ENCODE data around the gene USH2A. TPM values are rescaled to one million over a fixed set of nuclear protein-coding genes. Genes with fewer than 3 reads are reported as not detected.
A peak's percentile ranks its signal among the peaks of the same experiment; 100 is the strongest.

USH2A gene
- polyA plus RNA-seq, 2 of the 4 experiments (the other 2 are of a cell fraction), result not detected

GRCh38 chr1:216222288-216222687, 201.0 kb downstream of the USH2A start (continued):
- TF ChIP-seq TFCP2L1 (CRISPR knock-in tag; IDR thresholded peaks at IDR 0.05) (no peak), ESRRA (IDR thresholded peaks at IDR 0.05; ENCODE audit: borderline replicate concordance, low read length) (no peak)

- DNase-seq (ENCODE audit: low read depth in 1 of 2, low spot score in 1 of 2), result peak; percentile 31 to 66
- Histone ChIP-seq H3K9me3 (no peaks in the 10 kb centered on the region), H3K4me2 (peak overlapping the region; percentile 74), H3K4me1 (no peaks in the 10 kb centered on the region), H3K4me3 (peak overlapping the region; percentile 37), H3K27ac (peak overlapping the region in 1 of 2 experiments; percentile 39; a peak in 2 of 6 replicates)
- ChIA-PET CTCF (interaction anchor here (0.5 to 1.8 kb wide), 26 partner anchors 8 to 1535 kb away, joined by 3 to 8 read pairs (median 4); no protein-coding TSS in a partner anchor), POLR2A (no interaction called here)
- peak; percentile 98 to 99 for ATAC-seq
- FAIRE-seq, result peak; percentile 70
- WGBS (ENCODE audit: missing lambda C conversion rate), result 0% methylated on average over 6 of the region's 6 CpGs
- peak; percentile 58 for TF ChIP-seq SMC3 (IDR thresholded peaks at IDR 0.05)
- TF ChIP-seq ZC3H11A (IDR thresholded peaks at IDR 0.05), result no peak
- TF ChIP-seq HMGXB4 (CRISPR knock-in tag; IDR thresholded peaks at IDR 0.05; ENCODE audit: borderline replicate concordance), result no peak
- no peak for TF ChIP-seq KDM5A (IDR thresholded peaks at IDR 0.05)
- TF ChIP-seq, protein P1, sequence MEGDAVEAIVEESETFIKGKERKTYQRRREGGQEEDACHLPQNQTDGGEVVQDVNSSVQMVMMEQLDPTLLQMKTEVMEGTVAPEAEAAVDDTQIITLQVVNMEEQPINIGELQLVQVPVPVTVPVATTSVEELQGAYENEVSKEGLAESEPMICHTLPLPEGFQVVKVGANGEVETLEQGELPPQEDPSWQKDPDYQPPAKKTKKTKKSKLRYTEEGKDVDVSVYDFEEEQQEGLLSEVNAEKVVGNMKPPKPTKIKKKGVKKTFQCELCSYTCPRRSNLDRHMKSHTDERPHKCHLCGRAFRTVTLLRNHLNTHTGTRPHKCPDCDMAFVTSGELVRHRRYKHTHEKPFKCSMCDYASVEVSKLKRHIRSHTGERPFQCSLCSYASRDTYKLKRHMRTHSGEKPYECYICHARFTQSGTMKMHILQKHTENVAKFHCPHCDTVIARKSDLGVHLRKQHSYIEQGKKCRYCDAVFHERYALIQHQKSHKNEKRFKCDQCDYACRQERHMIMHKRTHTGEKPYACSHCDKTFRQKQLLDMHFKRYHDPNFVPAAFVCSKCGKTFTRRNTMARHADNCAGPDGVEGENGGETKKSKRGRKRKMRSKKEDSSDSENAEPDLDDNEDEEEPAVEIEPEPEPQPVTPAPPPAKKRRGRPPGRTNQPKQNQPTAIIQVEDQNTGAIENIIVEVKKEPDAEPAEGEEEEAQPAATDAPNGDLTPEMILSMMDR (IDR thresholded peaks at IDR 0.05), result peak; percentile 76
- no peak for TF ChIP-seq EHMT2 (IDR thresholded peaks at IDR 0.05; ENCODE audit: low read depth)
- TF ChIP-seq RAD21 (conservative IDR thresholded peaks at IDR 0.05 in 1 of 2, IDR thresholded peaks at IDR 0.05 in 1 of 2), result peak; percentile 55
- TF ChIP-seq CHD2 (IDR thresholded peaks at IDR 0.05; ENCODE audit: low read length, partially characterized antibody), result no peak
- TF ChIP-seq, protein P2, sequence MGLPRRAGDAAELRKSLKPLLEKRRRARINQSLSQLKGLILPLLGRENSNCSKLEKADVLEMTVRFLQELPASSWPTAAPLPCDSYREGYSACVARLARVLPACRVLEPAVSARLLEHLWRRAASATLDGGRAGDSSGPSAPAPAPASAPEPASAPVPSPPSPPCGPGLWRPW (IDR thresholded peaks at IDR 0.05), result no peak
- no peak for TF ChIP-seq JUN (IDR thresholded peaks at IDR 0.05)
- no peak for TF ChIP-seq SREBF2 (IDR thresholded peaks at IDR 0.05)
These were observed 202.0 kb downstream of the USH2A start for GRCh38 chr1:216221260-216221700.

DNA sequence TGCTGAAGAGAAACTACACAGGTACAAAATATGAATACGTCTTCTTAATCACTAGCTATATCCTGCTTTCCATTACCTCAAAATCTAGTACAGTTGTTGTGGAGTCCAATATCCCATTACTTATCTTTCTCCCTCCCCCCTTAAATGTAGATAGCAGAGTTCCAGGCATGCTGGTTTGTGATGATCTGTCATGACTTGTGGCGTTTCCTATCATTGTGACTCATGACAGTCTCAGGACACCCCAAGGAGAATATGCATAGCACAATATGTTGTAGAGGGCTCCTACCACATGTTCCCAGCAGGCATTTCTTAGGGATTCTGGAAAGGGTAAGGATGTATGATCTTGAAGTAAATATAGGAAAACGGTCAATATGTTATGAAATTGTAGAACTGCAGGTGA, 206.9 kb downstream of the USH2A start:
- ATAC-seq (no peak), DNase-seq (ENCODE audit: low read depth in 1 of 2, low spot score in 1 of 2) (no peak), FAIRE-seq (no peak)
- Histone ChIP-seq H3K4me1 (no peaks in the 10 kb centered on the region), H3K4me2 (no peak overlapping the region), H3K9me3 (no peaks in the 10 kb centered on the region), H3K27ac (no peak overlapping the region), H3K4me3 (no peak overlapping the region)
- no peak for TF ChIP-seq RCOR1 (IDR thresholded peaks at IDR 0.05; ENCODE audit: low read depth, low read length)
- POLR2A ChIA-PET, result no interaction called here
- WGBS (ENCODE audit: missing lambda C conversion rate), result 56% methylated on average over 3 of the region's 3 CpGs
- CTCF ChIA-PET, result no interaction called here

DNA sequence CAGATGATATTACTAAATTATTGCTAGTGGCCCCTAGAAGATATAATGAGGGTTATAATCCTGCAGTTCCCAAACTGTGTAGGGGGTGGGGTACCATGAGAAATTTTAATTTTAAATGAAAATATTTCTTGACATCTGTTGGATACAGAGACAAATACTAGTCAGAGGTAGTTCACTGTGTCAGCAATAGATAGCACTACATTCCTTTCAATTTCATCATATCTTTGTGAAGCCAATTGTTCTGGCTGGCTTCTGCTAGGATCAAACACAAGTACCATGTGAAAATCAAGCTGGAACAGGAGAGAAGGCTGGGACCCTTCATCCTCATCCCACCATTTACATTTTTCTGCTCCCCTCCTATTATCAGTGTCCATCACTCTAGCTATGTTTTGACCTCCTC, 208.1 kb downstream of the USH2A start:
- DNase-seq (ENCODE audit: low read depth in 1 of 2, low spot score in 1 of 2) (no peak), FAIRE-seq (no peak), ATAC-seq (no peak)
- Histone ChIP-seq H3K27ac (no peak overlapping the region), H3K4me2 (no peak overlapping the region), H3K4me3 (no peak overlapping the region), H3K9me3 (no peaks in the 10 kb centered on the region), H3K4me1 (no peaks in the 10 kb centered on the region)
- TF ChIP-seq BHLHE40 (IDR thresholded peaks at IDR 0.05; ENCODE audit: low read depth, low read length) (no peak), ESRRA (IDR thresholded peaks at IDR 0.05; ENCODE audit: borderline replicate concordance, low read length) (no peak), ZC3H11A (IDR thresholded peaks at IDR 0.05) (no peak), TFCP2L1 (CRISPR knock-in tag; IDR thresholded peaks at IDR 0.05) (no peak), ZNF302 (CRISPR knock-in tag; IDR thresholded peaks at IDR 0.05) (no peak), JUN (IDR thresholded peaks at IDR 0.05) (no peak), EHF (CRISPR knock-in tag; IDR thresholded peaks at IDR 0.05) (no peak), CHD4 (IDR thresholded peaks at IDR 0.05; ENCODE audit: borderline replicate concordance) (no peak)
- ChIA-PET CTCF (no interaction called here), POLR2A (no interaction called here)
